Right lobe of liver (tissue), 4 donors: Measurements from ENCODE around the gene ASPDH.

Experiments
- CTCF ChIP-seq, 4 donors: fragments of 200-600 bp in 3 of 4; fragments of 450-650 bp in 1 of 4; IDR thresholded peaks; one replicate each; pipeline versions ENCODE4 v1.5.1 to v1.8.0; 2016 to 2022; ENCODE audit warnings: antibody characterized with exemption in 4 of 4, mild to moderate bottlenecking in 2 of 4
- POLR2A ChIP-seq: fragments of 450-650 bp; IDR thresholded peaks from one replicate; pipeline ENCODE4 v1.6.1; 2017; ENCODE audit warnings: antibody characterized with exemption, mild to moderate bottlenecking
- donor health status: DM: no; HTN: no; CAD: no.
- donor health status: DM: no; HTN: no; CAD: no.
- donor health status: DM: no; HTN: yes; CAD: no.

GRCh38 chr19:50489461-50490011, 24.2 kb downstream of the ASPDH start:
- TF ChIP-seq POLR2A (no peak), CTCF (IDR thresholded peaks at IDR 0.05) (no peak)
